AG09319 (cell line): ENCODE measurements around the gene ZNF652.

Experiments used
- DNase-seq: peaks from one replicate; pipeline ENCODE4 v3.0.0-alpha.2; 2010; ENCODE audit warnings: low read depth; ENCODE audit errors: extremely low read depth
- CTCF ChIP-seq: IDR thresholded peaks from 2 replicates; pipeline ENCODE4 v1.5.1; 2011; ENCODE audit warnings: low read depth, mild to moderate bottlenecking, inconsistent platforms, low read length, moderate library complexity

Gene ZNF652

DNA sequence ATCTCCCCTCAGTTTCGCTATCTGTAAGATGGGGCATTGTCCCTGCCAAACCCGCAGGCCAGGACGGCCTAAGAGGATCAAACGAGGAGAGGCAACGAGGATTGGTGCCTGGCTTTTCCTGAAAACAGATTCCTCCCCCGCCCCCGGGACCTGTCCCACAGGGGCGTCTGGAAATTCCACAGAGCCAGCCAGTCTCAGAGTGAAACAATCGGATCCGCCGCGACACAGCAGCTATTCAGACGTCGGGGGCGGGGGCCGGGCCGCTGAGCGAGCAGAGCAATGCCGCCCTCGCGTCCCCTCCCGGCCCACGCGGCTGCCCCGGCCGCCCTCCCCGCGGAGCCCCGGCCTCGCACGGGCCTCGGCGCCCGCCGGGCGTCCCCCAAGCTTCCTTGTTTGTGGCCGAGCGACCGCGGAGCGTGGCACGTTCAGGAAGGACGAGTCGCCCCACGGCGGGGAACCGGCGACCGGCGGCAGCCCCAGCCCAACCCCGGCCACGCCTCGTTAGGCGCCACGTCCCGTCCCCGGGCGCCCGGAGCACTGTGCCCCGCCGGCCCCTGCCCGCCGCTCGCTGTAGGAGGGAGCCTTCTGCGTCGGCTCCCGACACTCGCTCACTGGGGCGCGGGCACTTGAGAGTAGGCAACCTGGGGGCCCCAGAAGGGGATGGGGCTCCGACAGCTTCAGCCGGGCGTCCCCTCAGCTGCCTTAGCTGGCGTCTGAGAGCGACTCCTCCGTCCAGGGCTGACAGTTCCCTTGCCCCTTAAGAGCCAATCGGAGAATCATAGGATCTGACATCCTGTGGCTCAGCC is 101.8 kb downstream of the ZNF652 start:
- TF ChIP-seq CTCF, result no peak
- no peak for DNase-seq

DNA sequence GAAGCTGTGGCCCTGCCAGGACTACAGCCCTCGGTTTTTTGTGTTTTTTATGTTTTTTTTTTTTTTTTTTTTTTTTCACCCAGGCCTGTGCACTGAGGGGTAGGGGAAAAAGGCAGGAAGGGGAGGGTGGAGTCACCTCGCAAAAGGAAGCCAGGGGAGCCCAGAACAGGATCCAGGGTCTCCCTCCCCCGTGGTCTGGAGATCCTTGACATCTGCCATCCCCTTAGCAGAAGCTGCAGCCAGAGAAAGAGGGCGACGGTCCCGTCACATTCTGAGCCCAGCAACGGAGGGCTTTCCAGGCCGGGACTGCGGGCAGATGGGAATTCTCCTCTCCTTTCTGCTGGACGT is 102.4 kb downstream of the ZNF652 start:
- no peak for DNase-seq
- TF ChIP-seq CTCF, result no peak

DNA sequence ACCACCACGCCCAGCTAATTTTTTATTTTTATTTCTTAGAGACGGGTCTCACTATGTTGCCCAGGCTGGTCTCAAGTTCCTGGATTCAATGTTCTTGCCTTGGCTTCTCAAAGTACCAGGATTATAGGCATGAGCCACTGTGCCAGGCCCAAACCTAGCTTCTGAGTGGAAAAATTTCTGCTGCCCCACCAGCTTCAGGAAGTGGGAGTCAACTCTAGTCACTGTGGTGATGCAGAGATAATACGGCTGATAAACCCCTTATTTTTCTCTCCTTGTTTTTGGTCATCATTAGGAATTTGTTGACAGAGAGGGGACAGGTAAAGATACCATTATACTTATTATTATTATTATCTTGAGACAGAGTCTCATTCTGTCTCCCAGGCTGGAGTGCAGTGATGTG is 103.7 kb downstream of the ZNF652 start:
- no peak for DNase-seq
- no peak for TF ChIP-seq CTCF

GRCh38 chr17:49255125-49255524 is 106.9 kb downstream of the ZNF652 start:
- no peak for DNase-seq

DNA sequence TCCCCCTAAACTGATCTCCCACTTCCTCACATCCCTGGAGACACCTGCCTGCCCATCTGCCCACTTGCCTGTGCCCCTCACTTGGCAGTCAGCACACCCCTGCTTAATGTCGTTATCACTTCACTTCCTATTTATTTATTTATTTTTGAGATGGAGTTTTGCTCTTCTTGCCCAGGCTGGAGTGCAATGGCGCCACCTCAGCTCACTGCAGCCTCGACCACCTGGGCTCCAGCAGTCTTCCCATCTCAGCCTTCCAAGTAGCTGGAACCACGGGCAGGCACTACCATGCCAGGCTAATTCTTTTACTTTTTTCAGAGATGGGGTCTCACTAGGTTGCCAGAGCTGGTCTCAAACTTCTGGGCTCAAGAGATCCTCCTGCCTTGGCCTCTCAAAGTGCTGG is 108.0 kb downstream of the ZNF652 start:
- DNase-seq, result no peak
- TF ChIP-seq CTCF, result no peak

More at GRCh38 chr17:49255125-49255524, 106.9 kb downstream of the ZNF652 start:
- TF ChIP-seq CTCF, result no peak

DNA sequence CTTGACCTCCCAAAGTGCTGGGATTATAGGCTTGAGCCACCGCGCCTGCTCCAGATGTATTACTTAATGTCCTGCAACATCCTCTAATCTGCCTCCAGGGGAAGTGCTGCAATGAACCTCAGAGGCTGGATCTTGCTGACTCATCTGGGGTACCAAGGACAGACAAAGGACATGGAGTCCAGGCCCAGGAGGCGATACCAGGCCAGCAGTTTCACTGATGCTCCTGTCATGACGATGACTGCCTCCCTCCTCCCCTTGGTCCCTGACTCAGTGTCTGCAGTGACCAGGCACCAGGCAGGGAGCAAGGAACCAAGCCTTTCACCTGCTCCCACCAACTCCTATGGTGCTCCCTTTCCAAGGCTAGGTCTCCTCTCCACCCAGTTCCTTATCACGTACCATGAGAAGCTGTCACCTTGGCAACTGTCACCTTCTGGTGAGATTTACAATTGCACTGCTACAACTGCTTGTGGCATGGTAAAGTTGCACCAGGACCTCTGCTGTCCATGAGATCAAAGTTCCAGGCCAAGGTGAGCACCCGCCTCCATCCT is 109.8 kb downstream of the ZNF652 start:
- no peak for TF ChIP-seq CTCF
- DNase-seq, result no peak

GRCh38 chr17:49249890-49250522 is 112.0 kb downstream of the ZNF652 start:
- no peak for TF ChIP-seq CTCF
- no peak for DNase-seq
